ENCODE data around the gene RPRD1B.

DNA sequence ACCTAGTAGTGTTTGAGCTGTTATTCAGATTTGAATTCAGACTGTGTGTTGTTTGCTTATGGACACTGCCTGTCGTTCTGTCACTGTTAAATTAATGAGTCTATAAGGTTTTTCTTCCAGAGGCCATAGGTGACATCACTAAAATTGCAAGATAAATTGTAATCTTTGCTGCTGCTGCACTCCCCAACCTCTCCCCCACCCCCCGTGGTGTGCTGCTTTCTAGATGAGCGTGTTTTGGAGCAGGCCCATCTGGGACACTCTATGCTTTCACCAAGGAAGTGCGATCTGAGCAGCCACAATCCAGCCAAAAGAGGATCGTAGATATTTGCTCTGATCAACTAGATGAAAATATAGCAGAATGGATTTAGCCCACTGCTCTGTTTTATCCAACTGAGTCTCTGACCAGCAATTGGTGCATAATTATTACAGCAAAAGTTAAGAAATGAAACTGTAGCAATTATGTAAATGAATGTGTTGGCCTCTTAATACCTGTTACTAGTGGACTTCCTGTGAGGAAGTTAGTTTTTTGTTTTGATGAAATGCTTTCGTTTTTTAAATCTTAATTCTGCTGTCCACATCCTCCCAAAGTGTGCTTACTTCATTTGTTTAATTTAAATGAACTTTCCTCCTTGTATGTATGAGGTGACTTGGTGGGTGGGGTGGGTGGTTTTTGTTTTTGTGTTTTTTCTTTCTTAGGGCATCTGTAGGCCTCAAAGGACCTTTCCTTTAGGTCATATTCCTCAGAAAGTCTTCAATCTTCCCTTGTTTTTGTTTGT lies 58.1 kb downstream of the RPRD1B start:
- TF ChIP-seq RAD21 (IDR thresholded peaks at IDR 0.05) (no peak), SP1 (IDR thresholded peaks at IDR 0.05) (no peak), TAF1 (conservative IDR thresholded peaks at IDR 0.05) (no peak), GABPA (IDR thresholded peaks at IDR 0.05 in 1 of 2, conservative IDR thresholded peaks at IDR 0.05 in 1 of 2) (no peak), JUND (IDR thresholded peaks at IDR 0.05) (no peak), RXRA (IDR thresholded peaks at IDR 0.05) (no peak), FOXA1 (IDR thresholded peaks at IDR 0.05) (no peak)
- TF ChIP-seq, protein P1, sequence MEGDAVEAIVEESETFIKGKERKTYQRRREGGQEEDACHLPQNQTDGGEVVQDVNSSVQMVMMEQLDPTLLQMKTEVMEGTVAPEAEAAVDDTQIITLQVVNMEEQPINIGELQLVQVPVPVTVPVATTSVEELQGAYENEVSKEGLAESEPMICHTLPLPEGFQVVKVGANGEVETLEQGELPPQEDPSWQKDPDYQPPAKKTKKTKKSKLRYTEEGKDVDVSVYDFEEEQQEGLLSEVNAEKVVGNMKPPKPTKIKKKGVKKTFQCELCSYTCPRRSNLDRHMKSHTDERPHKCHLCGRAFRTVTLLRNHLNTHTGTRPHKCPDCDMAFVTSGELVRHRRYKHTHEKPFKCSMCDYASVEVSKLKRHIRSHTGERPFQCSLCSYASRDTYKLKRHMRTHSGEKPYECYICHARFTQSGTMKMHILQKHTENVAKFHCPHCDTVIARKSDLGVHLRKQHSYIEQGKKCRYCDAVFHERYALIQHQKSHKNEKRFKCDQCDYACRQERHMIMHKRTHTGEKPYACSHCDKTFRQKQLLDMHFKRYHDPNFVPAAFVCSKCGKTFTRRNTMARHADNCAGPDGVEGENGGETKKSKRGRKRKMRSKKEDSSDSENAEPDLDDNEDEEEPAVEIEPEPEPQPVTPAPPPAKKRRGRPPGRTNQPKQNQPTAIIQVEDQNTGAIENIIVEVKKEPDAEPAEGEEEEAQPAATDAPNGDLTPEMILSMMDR (IDR thresholded peaks at IDR 0.05; ENCODE audit: low read depth, low read length, missing input control) = no peak
- TF ChIP-seq, protein P2, sequence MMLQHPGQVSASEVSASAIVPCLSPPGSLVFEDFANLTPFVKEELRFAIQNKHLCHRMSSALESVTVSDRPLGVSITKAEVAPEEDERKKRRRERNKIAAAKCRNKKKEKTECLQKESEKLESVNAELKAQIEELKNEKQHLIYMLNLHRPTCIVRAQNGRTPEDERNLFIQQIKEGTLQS (IDR thresholded peaks at IDR 0.05) = no peak
- TF ChIP-seq, protein P3, sequence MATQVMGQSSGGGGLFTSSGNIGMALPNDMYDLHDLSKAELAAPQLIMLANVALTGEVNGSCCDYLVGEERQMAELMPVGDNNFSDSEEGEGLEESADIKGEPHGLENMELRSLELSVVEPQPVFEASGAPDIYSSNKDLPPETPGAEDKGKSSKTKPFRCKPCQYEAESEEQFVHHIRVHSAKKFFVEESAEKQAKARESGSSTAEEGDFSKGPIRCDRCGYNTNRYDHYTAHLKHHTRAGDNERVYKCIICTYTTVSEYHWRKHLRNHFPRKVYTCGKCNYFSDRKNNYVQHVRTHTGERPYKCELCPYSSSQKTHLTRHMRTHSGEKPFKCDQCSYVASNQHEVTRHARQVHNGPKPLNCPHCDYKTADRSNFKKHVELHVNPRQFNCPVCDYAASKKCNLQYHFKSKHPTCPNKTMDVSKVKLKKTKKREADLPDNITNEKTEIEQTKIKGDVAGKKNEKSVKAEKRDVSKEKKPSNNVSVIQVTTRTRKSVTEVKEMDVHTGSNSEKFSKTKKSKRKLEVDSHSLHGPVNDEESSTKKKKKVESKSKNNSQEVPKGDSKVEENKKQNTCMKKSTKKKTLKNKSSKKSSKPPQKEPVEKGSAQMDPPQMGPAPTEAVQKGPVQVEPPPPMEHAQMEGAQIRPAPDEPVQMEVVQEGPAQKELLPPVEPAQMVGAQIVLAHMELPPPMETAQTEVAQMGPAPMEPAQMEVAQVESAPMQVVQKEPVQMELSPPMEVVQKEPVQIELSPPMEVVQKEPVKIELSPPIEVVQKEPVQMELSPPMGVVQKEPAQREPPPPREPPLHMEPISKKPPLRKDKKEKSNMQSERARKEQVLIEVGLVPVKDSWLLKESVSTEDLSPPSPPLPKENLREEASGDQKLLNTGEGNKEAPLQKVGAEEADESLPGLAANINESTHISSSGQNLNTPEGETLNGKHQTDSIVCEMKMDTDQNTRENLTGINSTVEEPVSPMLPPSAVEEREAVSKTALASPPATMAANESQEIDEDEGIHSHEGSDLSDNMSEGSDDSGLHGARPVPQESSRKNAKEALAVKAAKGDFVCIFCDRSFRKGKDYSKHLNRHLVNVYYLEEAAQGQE (IDR thresholded peaks at IDR 0.05) = no peak
- TF ChIP-seq, protein P4, sequence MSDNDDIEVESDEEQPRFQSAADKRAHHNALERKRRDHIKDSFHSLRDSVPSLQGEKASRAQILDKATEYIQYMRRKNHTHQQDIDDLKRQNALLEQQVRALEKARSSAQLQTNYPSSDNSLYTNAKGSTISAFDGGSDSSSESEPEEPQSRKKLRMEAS (IDR thresholded peaks at IDR 0.05) = no peak
- TF ChIP-seq, protein P5, sequence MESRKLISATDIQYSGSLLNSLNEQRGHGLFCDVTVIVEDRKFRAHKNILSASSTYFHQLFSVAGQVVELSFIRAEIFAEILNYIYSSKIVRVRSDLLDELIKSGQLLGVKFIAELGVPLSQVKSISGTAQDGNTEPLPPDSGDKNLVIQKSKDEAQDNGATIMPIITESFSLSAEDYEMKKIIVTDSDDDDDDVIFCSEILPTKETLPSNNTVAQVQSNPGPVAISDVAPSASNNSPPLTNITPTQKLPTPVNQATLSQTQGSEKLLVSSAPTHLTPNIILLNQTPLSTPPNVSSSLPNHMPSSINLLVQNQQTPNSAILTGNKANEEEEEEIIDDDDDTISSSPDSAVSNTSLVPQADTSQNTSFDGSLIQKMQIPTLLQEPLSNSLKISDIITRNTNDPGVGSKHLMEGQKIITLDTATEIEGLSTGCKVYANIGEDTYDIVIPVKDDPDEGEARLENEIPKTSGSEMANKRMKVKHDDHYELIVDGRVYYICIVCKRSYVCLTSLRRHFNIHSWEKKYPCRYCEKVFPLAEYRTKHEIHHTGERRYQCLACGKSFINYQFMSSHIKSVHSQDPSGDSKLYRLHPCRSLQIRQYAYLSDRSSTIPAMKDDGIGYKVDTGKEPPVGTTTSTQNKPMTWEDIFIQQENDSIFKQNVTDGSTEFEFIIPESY (IDR thresholded peaks at IDR 0.05) = no peak
